Right forelimb (tissue), 1 donor: ENCODE measurements around the gene ETS1.

Experiments
- DNase-seq: peaks from one replicate; pipeline ENCODE4 v3.0.0-alpha.2; 2018

ETS1 gene

DNA sequence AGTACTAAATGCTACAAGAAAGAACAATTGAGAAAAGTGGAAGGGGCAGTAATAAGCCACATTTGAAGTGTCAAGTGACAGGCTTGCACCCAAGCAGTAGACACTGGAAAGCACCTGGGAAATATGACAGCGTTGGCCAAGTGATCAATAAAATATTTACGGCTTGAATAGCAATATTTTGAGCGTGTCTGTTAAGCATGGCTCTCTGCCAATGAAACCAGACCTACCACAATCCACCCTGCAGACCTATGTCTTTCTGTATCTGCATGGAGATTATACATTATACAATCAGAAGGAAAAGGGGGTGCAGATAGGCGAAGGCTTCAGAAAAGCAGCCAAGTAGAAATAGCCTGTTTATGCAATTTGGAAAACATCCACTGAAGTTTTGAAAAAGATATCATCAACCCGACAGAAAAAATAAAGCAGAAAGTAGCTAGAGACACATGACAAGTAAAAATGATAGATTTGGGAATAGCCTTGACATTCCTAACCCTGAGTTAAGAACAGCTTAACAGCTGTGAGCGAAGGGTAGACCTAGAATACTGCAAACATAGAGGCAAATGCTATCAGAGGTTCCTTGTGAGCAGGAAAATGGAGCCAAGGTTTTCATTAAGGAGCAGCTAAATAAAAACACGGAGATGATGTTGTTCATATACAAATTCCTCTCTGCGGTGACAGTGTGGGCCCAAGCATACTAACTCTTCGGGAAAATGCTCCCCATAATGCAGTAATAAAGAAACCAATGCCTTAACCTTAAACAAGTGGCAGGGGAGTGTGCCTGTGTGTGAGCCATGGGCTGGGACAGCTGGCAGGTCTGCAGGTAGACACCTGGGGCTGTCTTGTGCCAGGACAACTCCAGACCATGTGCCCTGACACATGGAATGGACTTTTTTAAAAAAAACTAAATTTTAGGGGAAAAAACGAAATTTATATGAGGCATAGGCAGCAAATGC is 71.3 kb downstream of the ETS1 start:
- DNase-seq = no peak

DNA sequence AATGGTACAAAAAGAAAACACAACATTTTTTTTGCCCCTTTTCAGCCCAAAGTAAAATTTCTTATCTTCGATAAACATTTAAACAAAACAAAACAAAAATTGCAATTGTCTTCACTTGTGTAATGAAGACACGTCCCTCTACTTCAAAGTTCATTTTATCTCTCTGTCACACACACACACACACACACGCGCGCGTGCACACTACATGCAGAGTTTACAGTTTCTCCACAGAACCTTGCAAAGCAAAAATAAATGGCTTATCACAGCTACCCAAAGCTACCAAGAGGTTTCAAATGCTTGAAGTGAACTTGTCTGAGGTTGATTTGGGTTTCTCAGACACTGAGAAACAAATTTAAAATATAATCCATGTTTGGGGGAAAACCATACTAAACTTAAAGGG is 72.3 kb downstream of the ETS1 start:
- no peak for DNase-seq

DNA sequence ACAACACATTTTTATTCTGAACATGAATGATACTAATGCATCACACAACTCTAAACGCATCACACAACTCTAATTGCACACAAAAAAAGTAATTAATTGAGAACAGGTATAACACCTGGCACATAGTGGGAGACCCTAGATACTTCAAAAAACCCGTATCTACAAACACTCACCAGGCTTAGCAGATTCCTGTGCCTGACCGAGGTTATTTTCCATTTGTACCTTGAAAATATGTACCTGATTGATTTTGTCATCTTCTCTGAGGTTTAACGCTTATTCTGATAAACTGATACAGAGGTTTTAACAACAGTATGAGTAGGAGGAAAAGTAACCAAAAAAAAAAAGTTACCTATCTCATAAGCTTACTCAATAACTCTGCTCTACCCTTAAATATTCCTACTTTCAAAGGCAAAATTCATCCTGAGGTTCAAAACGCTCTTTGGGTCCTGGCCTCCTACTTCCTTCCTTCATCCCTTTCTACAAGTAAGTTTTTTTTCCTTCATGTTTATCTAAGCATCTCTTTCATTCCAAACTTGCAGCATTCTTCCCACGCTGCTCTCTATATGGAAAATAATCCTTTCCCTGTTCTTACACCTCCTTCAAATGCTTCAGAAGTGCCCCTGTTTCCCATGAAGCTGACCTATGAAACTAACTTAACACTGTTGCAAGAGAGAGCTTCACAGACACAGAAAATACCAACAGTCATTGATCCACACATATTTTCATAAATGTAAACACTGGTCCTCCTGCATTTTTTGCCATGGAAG is 73.3 kb downstream of the ETS1 start:
- DNase-seq = no peak

DNA sequence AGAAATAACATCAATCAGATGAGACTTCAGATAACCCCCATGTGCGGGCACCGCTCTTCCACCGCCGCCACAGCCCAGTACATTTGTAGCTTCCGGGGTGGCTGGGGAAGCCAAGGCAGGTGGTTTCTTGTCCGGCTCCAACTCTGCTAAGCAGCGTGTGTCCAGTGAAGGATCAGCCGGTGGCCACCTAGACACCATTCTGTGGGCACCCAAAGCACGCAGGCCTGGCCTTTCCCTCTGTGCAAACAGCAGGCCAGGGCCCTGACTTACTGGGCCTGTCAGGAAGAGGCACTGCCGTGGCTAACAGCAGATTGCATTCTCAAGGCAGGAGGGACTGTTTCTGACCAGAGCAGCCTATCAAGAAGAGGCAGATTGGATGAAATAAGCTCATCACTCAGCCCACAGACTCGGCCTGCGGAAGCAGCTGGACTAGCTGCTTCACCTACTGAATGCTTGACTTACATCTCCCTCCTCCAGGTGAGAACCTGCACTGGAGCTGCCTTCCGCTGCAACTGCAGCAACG is 74.8 kb downstream of the ETS1 start:
- DNase-seq = no peak

DNA sequence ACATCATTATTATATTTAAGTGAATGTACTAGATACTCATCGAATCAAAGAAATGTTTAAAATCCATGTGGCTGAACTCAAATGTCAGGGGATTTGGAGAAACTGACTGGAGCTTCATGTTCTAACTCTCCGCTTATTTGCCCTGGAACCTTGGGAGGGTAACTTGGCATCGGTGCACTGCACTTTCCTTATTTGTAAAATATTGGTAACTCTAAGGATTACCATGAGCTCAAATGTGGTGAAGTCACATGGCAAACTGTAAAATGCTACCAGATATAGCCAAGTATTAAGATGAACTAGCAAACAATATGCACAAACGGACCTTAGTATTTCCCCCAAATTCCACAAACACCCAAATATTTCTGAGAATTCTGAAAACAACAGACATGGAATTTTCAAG is 75.6 kb downstream of the ETS1 start:
- DNase-seq = no peak

DNA sequence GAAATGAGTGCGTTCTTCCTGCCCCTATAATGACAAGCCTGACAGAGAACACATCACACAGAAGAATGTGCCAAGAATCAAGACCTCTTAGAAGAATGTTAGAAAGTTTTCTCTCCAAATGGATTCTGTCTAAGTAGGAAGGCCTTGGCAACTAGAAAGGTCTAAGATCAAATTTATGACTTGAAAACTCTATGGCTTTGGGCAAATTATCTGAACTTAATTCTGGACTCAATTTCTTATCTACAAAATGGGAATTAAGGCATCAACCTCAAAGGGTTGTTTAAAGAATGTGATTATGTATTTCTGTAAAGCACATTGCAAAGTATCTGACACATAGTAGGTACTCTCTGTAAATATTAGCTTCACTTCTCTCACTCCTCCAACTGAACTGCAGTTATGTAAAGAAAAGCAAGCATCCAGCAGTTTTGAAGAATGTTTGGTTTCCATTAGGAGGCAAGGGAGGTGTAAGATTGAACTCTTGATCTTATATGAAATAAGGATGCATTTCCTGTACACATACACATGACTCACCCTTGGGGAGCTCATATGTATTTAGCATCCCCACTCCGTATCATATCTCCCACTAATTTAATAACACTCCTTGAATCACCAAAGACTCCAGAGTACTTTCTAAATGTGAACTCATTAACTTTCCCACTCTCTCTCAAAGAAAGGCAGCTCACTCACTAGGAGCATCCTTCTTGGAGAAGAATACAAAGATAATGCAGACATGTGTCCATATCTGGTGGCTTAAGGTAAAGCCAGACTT is 77.6 kb downstream of the ETS1 start:
- no peak for DNase-seq

DNA sequence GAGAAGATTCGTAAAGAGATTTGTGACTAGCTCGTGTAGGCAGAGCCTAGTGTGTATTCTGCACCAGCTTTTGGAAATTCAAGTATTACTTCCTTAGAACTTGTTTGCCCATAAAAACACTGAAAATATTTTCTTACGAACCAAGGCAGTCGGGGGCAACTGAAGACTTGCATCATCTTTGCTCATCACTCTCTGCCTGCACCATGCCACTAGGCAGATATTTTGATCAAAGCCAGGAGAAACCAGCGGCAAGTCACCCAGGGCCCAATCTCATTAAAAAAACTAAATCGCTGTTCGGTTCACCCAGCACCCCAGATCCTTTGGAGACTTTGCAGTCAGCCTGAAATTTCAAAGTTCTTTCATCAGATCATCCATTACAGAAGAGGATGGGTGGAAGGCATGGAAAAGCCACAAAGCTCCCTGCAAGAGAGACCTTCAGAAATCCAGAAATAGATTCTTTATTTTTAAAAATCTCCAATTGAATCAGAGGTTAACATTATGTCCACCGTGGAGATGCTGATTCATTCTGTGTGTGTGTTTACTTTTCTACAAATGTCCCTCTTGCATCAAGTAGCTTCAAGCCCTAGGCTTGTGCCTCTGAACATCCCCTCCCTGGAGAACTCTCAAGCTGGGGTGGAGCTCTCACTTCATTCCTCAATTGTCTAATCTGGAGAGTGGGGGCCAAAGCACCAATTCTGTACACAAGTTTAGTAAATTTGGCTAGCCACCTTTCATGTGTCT is 78.4 kb downstream of the ETS1 start:
- DNase-seq = no peak

DNA sequence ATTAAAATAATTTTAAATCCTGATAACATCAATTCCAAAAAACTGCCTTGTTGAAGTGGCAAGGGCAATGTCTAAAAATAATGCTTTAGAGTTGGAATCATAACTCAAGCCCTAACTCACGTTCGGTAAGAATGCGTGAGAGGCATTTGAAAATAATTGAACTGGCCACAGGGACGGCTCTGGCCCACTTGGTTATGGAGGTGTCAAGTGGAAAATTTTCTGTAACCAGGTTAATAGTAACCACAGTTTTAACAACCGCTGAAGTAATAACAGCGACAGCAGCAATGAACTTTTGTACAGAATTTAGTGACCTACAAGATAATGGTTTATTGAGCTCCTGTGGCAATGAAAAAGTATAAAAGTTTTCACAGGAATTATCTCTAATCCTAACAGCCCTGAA is 79.4 kb downstream of the ETS1 start:
- no peak for DNase-seq

DNA sequence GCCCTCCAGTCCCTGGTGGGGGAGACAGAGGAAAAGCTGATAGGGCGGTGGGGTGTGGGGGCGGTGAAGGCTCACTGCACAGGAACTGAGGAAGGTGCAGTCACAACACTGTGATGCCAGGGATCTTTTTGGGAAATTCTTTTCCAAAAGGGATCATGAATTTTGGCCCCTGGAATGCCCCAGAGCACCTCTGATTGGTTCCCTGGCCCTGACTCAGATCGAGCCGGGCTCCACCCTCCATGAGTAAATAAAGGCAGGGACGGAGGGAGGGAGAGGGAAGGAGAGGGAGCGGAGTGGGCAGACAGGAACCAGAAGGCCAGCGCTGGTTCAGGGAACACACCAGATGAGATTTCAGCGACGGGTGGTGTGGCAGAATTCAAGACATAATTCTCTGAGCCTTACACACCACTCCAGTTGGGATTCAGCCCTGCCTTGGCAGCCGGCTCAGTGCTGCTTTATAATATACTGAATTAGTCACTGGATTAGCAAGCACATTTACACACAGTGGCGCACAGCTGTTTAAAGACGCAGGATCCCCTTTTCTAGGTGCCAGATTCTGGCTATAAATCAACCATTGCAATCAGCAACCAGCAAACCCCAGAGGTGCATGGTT is 80.3 kb downstream of the ETS1 start:
- peak; percentile 84 for DNase-seq

DNA sequence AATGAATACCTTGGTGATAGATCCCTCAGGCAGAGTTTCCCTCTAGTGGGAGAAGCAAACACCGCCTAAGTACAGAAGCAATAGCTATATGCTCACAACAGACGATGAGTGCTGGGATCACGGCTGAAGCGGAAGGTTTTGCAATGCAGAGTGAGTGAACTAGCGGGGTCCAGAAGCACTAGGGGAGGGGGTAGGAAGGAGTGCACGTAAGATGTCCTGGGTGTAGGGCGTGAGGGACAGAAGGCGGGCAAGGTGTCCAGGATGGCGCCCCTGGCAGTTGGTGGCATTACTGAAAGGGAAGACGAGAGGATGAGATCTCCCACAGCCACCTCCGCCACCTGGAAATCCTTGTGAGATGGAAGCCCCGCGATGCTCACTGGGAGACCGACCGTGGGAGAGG is 81.0 kb downstream of the ETS1 start:
- DNase-seq = no peak

DNA sequence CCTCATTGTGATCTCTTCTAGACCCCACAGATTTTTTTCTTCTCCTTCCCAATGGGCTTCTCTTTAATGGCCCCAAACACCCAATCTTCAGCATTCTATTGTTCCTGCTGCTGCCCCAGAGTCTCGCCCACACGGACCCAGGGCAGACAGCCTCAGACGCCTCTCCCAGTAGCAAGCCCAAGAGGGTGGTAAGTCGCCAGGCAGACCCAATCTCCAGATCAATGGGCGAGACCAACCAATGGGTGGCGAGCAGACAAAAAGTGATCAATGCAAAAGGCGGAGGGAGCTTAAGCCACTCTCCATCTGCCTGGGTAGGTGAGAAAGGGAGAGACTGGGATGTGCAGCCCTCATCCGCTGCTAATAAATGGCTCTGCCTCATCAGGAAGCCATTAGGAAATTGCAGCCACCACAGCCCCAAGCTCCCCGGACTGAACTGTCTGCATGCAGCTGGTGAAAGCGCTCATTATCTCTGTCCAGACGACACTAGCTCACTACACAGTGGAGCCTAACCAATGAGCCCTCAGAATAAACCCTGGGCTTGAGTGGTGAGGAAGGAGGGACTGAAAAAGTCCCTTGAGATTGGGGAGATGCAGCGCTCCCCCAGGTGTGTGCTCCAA is 81.8 kb downstream of the ETS1 start:
- no peak for DNase-seq

DNA sequence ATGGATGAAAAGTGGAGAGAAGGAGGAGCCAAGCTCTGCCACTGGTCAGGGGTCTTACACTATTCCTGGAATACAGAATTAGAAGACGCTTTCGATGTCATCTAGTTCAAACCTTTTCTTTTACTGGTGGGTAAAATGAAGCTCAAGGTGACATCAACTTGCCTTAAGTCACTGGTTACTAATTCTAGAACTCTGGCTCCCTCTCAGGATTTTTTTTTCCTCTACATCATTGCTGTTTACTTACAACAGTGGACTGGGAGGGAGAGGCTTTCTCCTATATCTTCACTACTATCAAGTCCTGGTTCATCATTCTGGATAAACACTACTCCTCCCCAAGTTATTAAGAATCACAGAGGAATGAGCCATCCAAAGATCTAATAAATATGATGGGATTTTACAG is 82.9 kb downstream of the ETS1 start:
- DNase-seq = no peak

DNA sequence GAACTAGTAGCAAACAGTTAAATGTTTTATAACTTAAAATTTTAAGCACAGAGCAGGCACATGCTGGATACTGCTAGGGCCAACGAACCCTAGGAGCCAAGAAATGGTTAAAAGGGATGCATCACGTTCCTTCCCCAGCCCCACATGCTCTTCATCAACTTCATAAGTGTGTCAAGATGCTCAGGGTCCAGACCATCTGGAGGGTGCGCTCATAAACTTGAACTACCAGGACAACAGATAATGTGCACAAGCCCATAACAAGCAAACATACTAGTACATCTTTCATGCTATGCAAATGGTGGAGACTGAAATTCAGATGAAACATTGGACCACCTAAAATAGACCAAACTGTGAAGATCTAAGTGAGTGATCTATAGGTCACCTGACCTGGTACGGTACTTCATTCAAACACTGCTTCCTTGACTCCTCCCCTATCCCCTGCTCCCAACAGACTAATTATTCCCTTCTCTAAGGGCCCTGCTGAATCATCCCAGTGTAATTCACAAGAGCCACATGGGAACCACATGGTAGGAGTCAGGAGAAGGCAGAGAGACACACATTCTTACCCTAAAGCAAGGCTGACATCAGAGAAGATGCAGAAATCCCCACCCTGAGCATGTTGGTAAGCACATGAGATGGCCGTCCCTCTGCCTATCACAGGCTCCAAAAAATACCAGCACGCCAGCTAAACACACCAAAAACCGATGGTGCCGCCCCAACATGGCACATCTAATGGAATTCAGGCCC is 83.9 kb downstream of the ETS1 start:
- no peak for DNase-seq

DNA sequence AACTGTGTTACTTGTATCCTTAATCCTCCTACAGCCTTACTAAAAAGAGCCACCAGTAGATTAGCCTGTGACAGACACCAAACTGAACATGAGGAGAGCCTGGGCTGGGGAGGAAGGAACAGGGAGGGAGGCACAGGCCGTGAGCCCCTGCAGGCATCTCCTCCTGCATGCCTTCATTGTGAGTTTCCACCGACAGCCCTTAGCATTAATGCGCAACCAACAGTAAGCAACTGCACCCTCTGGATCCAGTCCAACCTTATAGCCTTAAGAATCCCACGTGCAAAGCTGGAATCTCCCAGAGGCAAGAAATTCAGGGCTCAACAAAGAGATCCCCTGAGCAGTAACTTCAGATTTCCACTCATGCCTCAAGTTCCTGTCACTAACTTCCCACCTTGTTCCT is 84.6 kb downstream of the ETS1 start:
- DNase-seq = no peak

DNA sequence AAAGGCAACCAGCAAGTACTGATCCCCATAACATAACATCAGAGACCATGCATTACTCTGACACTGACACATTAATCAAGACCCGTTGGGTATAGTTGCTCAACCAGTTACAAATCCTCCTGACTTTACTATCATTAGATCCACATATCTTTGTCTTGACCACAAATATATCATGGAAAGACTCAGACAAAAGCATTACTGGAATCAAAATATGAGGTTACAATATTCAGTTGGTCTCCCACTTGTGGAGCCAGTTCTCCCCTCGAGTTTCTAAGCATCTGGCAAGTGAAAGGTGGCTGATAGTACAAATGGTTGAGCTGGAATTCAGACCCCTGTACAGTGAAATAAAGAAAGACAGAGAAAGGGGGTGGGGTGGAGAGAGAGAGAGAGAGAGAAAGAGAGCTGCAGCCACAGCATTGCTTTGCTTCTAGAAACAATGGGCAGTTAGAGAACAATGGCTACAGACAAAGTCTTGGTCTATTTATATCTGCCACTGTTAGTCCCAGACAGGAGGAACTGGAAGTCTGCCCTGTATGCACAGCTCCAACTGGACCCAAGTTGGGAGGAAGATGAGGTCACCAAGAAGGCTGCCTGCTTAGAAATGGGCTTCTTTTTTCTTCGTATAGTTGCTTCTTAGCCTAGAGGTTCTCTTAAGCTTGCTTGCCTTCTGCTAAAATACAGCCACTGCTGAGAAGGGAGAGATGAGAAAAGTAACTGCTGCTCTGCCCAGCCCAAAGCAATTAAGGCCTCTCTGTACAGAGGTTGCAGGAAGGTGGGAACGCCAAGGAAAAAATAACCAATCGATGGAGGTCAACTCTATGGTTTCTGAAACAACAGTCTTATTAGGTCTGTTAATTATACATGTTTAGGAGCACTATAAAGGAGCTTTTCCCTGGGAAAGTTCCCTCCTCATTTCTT is 85.5 kb downstream of the ETS1 start:
- DNase-seq = no peak

DNA sequence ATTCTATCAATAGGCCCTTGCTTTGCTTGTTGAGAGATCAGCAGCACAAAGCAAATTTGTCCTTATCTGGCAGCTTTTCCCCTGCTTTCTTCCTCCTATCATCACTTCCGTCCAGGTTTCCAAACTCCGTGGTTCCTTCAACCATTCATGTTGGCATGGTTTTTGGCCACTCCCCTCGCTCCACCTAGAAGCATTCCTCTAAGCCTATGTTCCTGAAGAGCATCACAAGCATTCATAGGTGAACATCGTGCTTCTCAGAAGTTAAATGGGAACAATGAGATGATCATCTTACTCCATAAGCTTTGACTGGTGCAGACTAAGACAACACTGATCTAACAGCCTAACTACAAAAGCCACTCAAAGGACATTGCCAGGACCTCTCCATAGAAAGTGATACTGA is 86.3 kb downstream of the ETS1 start:
- no peak for DNase-seq

DNA sequence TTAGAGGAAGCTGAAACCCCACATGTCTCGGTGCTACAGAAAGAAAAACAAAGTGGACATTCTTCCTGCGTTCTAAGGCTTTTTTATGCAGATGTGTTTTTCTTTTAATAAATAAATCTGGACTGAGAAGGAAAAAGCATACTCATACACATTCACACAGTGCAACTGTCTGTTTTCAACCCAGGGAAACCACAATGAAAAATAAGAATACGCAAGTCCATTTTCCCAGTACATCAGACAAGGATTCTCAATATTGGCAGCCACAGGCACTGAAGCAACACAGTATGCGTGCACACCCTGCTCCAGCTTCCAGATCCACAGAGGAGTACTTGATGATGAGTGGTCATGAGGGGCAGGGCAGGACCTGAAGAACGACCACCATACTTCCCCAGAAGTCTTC is 86.9 kb downstream of the ETS1 start:
- DNase-seq = no peak

DNA sequence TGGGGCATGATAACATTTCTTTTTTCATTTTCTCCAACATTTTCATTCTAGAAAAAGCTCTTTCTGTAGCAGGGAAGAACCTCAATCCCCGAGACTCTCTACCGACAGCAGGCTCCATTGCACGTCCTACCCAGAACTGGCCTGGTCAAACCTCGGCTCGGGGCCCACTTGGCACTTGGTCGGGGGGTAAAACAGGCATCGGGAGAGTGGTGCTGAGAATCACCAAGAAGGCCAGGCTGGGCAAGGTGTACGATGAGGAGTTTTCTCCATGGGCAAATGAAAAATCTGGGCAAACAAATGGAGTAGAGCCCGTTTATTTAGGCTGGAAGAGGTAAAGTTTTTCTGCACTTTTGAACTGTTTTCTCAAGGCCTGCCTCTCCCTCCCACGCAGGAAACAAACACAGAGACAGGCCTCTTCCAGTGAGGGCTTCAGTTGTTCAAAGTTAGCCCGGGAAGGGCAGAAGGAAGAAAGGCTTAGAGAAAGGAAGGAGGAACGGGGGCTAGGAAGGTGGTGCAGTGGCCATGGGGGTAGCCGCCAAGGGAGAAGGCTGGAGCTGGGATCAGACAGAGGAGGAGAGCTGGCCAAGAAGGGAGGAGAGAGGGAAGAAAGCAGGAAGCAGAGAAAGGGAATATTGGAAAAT is 87.6 kb downstream of the ETS1 start:
- no peak for DNase-seq

DNA sequence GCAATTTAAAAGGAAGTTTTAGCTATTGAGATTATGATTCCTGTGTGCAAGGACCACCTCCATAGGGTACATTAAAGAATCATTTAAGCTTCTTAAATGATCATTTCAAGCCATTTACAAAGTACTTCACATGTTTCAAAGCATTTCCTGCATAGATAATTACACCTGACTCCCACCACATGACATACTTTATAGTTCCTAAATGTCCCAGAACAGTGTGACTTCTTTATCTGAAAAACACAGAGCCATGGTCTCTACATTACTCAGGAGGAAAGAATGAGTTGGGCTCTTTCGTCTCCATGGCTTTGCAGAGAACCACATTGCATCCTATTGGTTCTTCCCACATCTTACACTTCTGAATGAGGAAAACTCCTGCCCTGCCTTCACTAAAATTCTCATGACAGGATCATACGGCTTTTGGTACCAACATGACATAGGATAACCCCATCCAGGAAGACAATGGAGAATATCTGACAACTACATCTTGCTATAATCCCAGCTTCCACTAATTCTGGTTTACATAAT is 88.6 kb downstream of the ETS1 start:
- DNase-seq = no peak
